ENCODE measurements around the gene S100A11. TPM values are rescaled to one million over a fixed set of nuclear protein-coding genes. Genes with fewer than 3 reads are reported as not detected.

The S100A11 gene
- total RNA-seq, 6 experiments from 2014 or later = 1,164 to 1,256 (median 1,179) TPM

- no peak for DNase-seq
- Mint-ChIP-seq H3K9me3 (no peaks in the 10 kb centered on the region), H3K27ac (peak overlapping the region; percentile 58), H3K36me3 (ENCODE audit: low read depth) (no peaks in the 10 kb centered on the region), H3K27me3 (ENCODE audit: insufficient read depth) (peaks cover 31% of the 10 kb centered on the region), H3K4me3 (no peak overlapping the region), H3K4me1 (ENCODE audit: low read depth) (peaks cover 36% of the 10 kb centered on the region)
- TF ChIP-seq CTCF (IDR thresholded peaks at IDR 0.05) = no peak
Observed at GRCh38 chr1:152000964-152001630, 35.7 kb downstream of the S100A11 start.

GRCh38 chr1:151998611-151999362 is 38.0 kb downstream of the S100A11 start:
- no peak overlapping the region for H3K27ac Mint-ChIP-seq
- H3K4me3 Mint-ChIP-seq = no peak overlapping the region
- no peaks in the 10 kb centered on the region for H3K36me3 Mint-ChIP-seq (ENCODE audit: low read depth)
- H3K27me3 Mint-ChIP-seq (ENCODE audit: insufficient read depth) = peaks cover 19% of the 10 kb centered on the region
- peak; percentile 19 for DNase-seq
- H3K4me1 Mint-ChIP-seq (ENCODE audit: low read depth) = peaks cover 56% of the 10 kb centered on the region
- no peak for TF ChIP-seq CTCF (IDR thresholded peaks at IDR 0.05)
- no peaks in the 10 kb centered on the region for H3K9me3 Mint-ChIP-seq

- no peak for TF ChIP-seq CTCF (IDR thresholded peaks at IDR 0.05)
- H3K4me1 Mint-ChIP-seq (ENCODE audit: low read depth) = peaks cover 62% of the 10 kb centered on the region
- no peak overlapping the region for H3K4me3 Mint-ChIP-seq
- no peak for DNase-seq
- no peak overlapping the region for H3K27ac Mint-ChIP-seq
- H3K27me3 Mint-ChIP-seq (ENCODE audit: insufficient read depth) = peaks cover 19% of the 10 kb centered on the region
- H3K9me3 Mint-ChIP-seq = no peaks in the 10 kb centered on the region
- H3K36me3 Mint-ChIP-seq (ENCODE audit: low read depth) = peaks cover 11% of the 10 kb centered on the region
Observed at GRCh38 chr1:151997284-151997570, 39.6 kb downstream of the S100A11 start.

GRCh38 chr1:151995774-151996173 is 41.0 kb downstream of the S100A11 start:
- Mint-ChIP-seq H3K36me3 (ENCODE audit: low read depth) (peaks cover 18% of the 10 kb centered on the region), H3K4me3 (no peak overlapping the region), H3K27me3 (ENCODE audit: insufficient read depth) (peaks cover 12% of the 10 kb centered on the region), H3K27ac (no peak overlapping the region), H3K4me1 (ENCODE audit: low read depth) (peaks cover 66% of the 10 kb centered on the region), H3K9me3 (no peaks in the 10 kb centered on the region)
- TF ChIP-seq CTCF (IDR thresholded peaks at IDR 0.05) = no peak
- DNase-seq = no peak

- Mint-ChIP-seq H3K9me3 (no peaks in the 10 kb centered on the region), H3K36me3 (ENCODE audit: low read depth) (peaks cover 18% of the 10 kb centered on the region), H3K27ac (peak overlapping the region; percentile 78), H3K4me1 (ENCODE audit: low read depth) (peaks cover 71% of the 10 kb centered on the region), H3K27me3 (ENCODE audit: insufficient read depth) (peaks cover 7% of the 10 kb centered on the region), H3K4me3 (peak overlapping the region; percentile 43; the same call in 1 of the 2 replicates)
- TF ChIP-seq CTCF (IDR thresholded peaks at IDR 0.05) = no peak
- DNase-seq = peak; percentile 93
Observed at GRCh38 chr1:151994956-151995355, 41.8 kb downstream of the S100A11 start.

Measured in HFFc6 (cell line).